GM21786 (cell line): ENCODE results near the gene CCDC7.
"Not testable (repeated sequence)": the region's sequence is repeated elsewhere in the genome, so short reads cannot be mapped to it uniquely, and the experiment has no call there.

Experiments used
- ATAC-seq: cut with Tn5 transposase; IDR thresholded peaks from one replicate; pipeline ENCODE4 v1.9.1; 2021; ENCODE audit not compliant: unreplicated experiment

Gene CCDC7

DNA sequence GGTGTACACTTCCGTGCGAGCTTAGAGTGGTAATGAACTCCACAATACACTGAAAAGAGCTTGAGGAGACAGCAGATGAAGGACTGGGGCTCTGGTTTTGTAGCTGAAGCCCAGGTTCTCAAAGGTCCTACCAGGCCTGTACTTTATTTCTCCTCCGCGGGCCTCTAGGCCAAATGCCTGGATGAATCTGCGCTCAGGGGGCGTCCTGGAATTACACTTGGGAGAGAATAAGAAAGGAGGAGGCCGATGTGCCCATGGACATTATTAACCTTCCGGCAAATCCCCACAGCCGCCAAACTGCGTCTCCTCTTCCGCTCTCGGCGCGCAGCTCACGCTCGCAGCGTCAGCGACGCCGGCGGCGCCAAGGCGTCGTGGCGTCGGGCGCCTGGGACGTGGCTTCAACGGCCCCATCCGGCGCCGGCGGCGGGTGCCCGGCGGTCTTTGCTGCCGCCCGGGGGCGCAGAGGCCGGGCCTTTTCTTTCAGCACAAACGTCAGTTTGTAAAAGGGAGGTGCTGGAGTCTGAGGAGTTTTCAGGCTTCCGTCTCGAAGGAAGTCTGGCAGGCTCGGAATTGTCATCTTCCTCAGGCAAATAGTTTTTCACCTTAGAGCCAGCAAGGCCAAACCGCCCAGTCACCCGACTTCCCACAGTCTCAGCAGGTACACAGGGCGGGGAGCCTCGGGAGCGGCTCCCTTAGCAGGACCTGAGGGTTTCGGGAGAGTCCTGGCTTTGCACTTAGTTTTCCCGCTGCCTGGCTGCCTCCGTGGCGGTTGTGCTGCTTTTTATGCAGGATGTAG lies at the start of gene CCDC7:
Gene CCDC7 (plus strand): TSS at position 401 of the 796 bp plus-strand sequence. CDS start 5,503 bp downstream, outside the sequence.
- peak; percentile 96 for ATAC-seq

DNA sequence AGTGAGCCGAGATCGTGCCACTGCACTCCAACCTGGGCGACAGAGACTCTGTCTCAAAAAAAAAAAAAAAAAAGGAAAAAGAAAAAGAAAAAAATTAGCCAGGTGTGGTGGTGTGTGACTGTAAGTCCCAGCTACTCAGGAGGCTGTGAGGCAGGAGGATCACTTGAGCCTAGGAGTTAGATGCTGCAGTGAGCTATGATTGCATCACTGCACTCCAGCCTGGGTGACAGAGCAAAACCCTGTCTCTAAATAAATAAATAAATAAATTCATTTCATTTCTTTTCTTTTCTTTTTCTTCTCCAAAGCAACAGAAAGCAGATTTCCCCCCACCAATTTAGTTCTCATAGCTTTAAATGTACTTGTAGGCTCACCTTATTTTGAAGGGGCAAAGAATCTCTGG lies 48.8 kb upstream of the CCDC7 start:
- not testable (repeated sequence) for ATAC-seq

- ATAC-seq = not testable (repeated sequence)
Measured at GRCh38 chr10:32399720-32400119, 46.2 kb upstream of the CCDC7 start.

GRCh38 chr10:32400961-32401360 lies 45.0 kb upstream of the CCDC7 start:
- ATAC-seq = no peak

DNA sequence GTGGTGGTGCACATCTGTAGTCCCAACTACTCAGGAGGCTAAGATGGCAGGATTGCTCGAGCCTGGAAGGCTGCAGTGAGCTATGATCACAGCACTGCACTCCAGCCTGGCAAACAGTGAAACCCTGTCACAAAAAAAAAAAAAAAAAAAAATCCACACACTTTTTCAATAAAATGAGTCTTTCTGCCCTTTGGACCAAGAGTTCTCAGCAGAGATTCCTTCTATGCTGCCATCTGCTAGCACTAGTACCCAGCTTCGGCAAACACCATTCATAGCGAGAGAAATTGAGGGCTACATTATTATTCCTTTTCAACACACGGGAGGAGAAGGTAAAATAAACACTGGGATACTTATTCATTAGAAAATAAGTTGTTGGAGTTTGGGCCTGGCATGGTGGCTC lies 43.4 kb upstream of the CCDC7 start:
- ATAC-seq = no peak

- no peak for ATAC-seq
Measured at GRCh38 chr10:32403091-32403490, 42.8 kb upstream of the CCDC7 start.

DNA sequence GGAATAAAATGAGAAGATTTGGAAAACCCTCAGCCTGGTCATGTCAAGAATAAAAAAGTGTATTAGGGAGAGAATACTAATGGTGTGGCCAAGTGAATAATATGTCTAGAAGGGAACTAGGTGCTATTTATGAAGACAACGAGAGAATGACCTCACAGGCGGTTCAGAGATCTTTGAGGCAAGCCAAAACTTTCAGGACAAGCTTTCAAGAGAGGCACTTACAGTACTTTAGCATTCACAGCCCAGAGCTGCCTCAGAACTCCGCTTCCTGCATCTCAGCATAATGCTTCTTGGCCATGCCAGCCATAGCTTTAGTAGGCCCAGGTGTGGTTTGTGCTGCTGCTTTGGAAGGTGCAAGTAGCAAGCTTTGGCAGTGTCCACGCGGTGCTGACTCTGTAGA lies 37.2 kb upstream of the CCDC7 start:
- no peak for ATAC-seq

- no peak for ATAC-seq
Measured at GRCh38 chr10:32409741-32410140, 36.2 kb upstream of the CCDC7 start.

GRCh38 chr10:32410569-32410968 lies 35.4 kb upstream of the CCDC7 start:
- ATAC-seq = no peak

DNA sequence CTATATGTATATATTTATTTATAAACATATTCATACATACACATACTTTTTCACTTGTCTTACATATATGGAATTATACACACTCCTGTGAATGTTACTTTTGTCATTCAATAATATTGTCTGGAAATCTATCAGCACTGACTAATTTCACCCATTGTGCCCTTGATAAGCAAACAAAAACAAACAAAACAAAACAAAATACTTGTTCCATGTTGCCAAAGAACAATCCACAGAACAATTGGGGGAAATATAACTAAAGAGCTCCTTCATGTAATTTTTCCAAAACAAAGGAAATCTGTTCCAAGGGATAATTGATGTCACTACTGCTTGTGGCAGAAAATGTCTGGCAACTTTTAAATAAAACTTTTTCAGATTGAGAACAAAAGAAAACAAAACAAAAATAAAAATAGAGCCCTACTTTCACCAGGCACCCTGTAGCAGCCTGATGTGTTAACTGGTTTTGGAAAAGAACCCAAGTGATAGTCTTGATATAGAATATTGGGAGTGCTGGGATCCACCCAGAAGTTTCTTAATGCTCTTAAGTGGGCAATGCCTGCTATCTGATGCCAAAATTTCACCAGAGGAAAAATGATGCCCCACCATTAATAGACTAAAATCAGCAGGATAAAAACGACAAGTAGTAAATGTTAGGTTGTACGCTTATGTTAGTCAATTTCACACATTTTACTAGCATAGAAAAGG lies 34.0 kb upstream of the CCDC7 start:
- ATAC-seq = no peak

- ATAC-seq = no peak
Measured at GRCh38 chr10:32412499-32412853, 33.5 kb upstream of the CCDC7 start.

DNA sequence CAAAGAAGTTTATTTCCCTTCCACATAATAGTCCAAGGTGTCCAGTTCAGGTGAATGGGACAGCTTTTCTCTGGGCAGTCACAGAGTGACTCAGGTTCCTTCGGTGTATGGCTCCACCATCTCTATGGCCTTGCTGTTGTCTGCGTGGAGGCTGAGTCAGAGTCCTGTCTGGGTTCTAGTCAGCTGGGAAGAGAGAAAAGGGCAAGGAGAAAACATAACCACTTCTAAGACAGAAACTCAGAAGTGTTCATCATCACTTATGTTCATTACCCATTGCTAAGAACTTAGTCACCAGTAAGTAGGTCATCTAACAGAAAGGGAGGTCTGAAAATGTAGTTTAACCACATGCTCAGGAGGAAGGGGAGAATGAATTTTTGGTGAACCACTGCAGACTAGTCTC lies 32.4 kb upstream of the CCDC7 start:
- ATAC-seq = no peak

GRCh38 chr10:32415361-32415760 lies 30.6 kb upstream of the CCDC7 start:
- ATAC-seq = no peak

DNA sequence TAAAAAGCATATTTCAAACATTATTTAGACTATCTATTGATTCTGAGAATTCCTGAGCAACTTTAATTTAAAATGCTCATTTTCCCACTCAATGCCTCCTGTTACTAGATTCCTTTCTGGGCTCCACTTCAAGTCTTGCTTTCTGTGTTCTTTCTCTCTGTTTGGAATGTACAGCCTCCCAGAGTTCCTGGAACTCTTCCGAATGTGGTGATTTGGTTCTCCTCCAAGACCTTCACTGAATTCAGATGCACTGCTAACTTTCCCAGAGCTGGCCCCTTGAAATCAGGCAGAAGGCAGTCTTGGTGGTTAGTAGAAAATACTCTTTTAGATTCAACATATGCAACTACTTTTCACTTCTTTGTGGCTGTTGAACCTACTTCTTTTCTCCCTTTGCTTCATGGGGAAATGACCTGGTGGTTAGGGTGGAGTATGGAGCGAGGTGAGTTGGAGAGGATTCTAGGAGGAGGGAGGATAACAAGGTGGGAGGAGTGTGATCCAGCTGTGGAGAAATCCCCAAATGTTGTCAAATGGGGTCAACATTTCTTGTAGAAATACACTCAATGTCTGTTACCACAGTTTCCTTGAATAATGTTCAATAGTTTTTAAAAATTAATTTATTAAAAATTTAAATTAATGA lies 27.9 kb upstream of the CCDC7 start:
- ATAC-seq = no peak

DNA sequence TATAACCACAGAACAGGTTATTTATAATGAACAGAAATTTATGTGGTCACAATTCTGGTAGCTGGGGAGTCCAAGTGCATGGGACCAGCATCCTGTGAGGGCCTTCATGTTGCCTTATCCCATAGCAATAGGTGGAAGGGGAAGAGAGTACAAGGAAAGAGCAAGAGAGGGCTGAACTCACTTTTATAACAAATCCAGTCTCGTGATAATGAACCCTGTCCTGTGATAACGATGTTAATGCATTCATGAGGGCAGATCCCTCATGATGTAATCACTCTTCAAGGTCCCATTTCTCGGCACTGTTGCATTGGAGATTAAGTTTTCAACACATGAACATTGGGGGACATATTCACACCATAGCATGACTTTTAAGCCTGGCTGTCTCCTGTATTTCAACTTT lies 27.4 kb upstream of the CCDC7 start:
- ATAC-seq = no peak

DNA sequence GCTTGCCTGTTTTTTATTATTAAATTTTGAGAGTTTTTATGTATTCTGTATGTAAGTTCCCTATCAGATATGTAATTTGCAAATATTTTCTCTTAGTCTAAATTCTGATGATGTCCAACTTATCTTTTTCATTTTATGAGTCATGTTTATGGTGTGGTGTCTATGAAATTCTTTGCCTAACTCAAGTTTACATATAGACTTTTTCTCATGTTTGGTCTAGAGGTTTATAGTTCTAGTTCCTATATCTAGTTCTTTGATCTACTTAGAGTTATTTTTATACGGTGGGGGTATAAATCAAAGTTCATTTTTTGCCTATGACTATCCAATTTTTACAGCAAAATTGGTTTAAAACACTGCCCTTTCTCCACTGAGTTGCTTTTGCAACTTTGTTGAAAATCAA lies 26.3 kb upstream of the CCDC7 start:
- no peak for ATAC-seq

DNA sequence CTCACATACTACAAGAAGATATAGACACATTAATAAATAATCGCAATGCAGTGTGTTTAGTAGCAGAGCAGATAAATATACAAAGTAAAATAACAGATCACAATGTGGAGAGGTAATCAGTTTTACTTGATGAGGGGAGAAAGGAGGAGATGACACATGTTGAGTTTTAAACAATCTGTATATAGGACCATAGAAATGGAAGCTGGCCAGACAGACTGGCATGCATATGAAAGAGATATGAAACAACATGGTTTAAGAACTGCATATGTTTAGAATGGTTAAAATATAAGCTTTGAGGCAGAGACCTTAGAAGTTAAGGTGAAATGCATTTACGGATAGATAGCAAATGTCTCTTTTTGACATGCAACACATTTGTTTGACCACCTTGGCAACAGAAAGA lies 19.8 kb upstream of the CCDC7 start:
- ATAC-seq = no peak

- ATAC-seq = no peak
Measured at GRCh38 chr10:32433542-32433941, 12.4 kb upstream of the CCDC7 start.

GRCh38 chr10:32436215-32436614 lies 9.7 kb upstream of the CCDC7 start:
- no peak for ATAC-seq

GRCh38 chr10:32437334-32437733 lies 8.6 kb upstream of the CCDC7 start:
- no peak for ATAC-seq

DNA sequence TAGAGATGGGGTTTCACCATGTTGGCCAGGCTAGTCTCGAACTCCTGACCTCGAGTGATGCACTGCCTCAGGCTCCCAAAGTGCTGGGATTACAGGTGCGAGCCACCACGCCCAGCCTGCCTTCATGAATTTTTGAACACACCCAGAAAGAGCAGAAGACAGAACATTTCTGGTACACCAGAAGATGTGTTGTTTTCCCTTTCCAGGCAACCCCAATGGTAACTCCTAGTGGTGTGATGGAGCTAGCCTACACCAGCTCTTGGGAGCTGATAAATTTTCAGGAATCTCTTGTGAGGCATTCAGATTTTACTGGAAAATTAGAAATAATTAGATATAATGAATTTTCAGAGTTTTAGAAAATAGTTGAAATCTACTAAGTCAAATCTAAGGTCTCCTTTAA lies 904 bp upstream of the CCDC7 start:
- ATAC-seq = no peak
